IMR-90 (cell line): ENCODE data around the gene KCNN4. TPM values are rescaled to one million over a fixed set of nuclear protein-coding genes. Genes with fewer than 3 reads are reported as not detected.

ENCODE experiments used
- ATAC-seq: fragments of 200-7000 bp; cut with Tn5 transposase; 2 replicates; pipeline ENCODE4 v1.9.1; 2020; ENCODE audit warnings: low read depth, mild to moderate bottlenecking, moderate library complexity
- BruUV-seq: library from RNA; stranded (reverse); fragments of 400-500 nt; replicated peaks from 2 replicates; lab custom pipeline; 2021; lab: Mats Ljungman, UMichigan
- CTCF ChIA-PET: fragments of 300-600 bp; formaldehyde crosslinking; extraction: SDS; loops from one replicate; lab custom pipeline; 2021; ENCODE audit warnings: antibody characterized with exemption; lab: Yijun Ruan, JAX
- POLR2A ChIA-PET: fragments of 300-600 bp; sonication (Branson Sonifier 250); formaldehyde crosslinking; loops from one replicate; lab custom pipeline; 2022; ENCODE audit warnings: antibody characterized with exemption; ENCODE audit not compliant: unreplicated experiment; lab: Charles Lee
- DNase-seq: peaks from one replicate; pipeline ENCODE4 v3.0.0; 2013
- H2AFZ ChIP-seq: replicated peaks from 2 replicates; pipeline ENCODE3; 2013; ENCODE audit warnings: low read length, mild to moderate bottlenecking; ENCODE audit not compliant: poor library complexity
- H2AK5ac ChIP-seq: 2 replicates; pipeline ENCODE4 v1.6.1; 2013; ENCODE audit warnings: low read depth, low read length, inconsistent platforms
- H2AK9ac ChIP-seq: replicated peaks from 2 replicates; pipeline ENCODE3; 2013; ENCODE audit warnings: mild to moderate bottlenecking, low read depth, low read length, moderate library complexity; ENCODE audit not compliant: poor library complexity
- H2BK120ac ChIP-seq: 2 replicates; pipeline ENCODE4 v1.6.1; 2013; ENCODE audit warnings: low read depth, low read length, inconsistent platforms
- H2BK15ac ChIP-seq: 3 replicates; pipeline ENCODE4 v1.6.1; 2013; ENCODE audit warnings: low read depth, low read length, inconsistent platforms
- H2BK20ac ChIP-seq: 2 replicates; pipeline ENCODE4 v1.6.1; 2013; ENCODE audit warnings: low read depth, mild to moderate bottlenecking, inconsistent platforms, low read length, moderate library complexity
- H2BK5ac ChIP-seq: 2 replicates; pipeline ENCODE4 v1.6.1; 2013; ENCODE audit warnings: mild to moderate bottlenecking, low read depth, low read length, inconsistent platforms; ENCODE audit not compliant: poor library complexity, severe bottlenecking
- H3K14ac ChIP-seq: replicated peaks from 2 replicates; pipeline ENCODE4 v1.6.1; 2013; ENCODE audit warnings: low read depth, low read length, inconsistent platforms
- H3K18ac ChIP-seq: 2 replicates; pipeline ENCODE4 v1.6.1; 2013; ENCODE audit warnings: low read depth, low read length, control low read depth
- H3K23ac ChIP-seq: 2 replicates; pipeline ENCODE4 v1.6.1; 2013; ENCODE audit warnings: low read depth, low read length, inconsistent platforms
- H3K27ac ChIP-seq: 2 replicates; pipeline ENCODE4 v1.5.1; 2013; ENCODE audit warnings: mild to moderate bottlenecking, control low read depth, low read length; ENCODE audit not compliant: insufficient read depth
- H3K27me3 ChIP-seq: 2 replicates; pipeline ENCODE4 v1.6.1; 2013; ENCODE audit warnings: low read length; ENCODE audit not compliant: control insufficient read depth, insufficient read depth
- H3K36me3 ChIP-seq: 2 replicates; pipeline ENCODE4 v1.6.1; 2013; ENCODE audit warnings: low read length, mixed read lengths; ENCODE audit not compliant: control insufficient read depth, insufficient read depth
- H3K4ac ChIP-seq: 2 replicates; pipeline ENCODE4 v1.6.1; 2013; ENCODE audit warnings: low read depth, low read length, inconsistent platforms
- H3K4me1 ChIP-seq: 2 replicates; pipeline ENCODE4 v1.6.1; 2013; ENCODE audit warnings: low read length, mixed read lengths; ENCODE audit not compliant: control insufficient read depth, insufficient read depth
- H3K4me2 ChIP-seq: 2 replicates; pipeline ENCODE4 v1.6.1; 2013; ENCODE audit warnings: low read depth, mild to moderate bottlenecking, control low read depth, low read length, moderate library complexity
- H3K4me3 ChIP-seq: 2 replicates; pipeline ENCODE4 v1.5.1; 2013; ENCODE audit warnings: low read depth, mild to moderate bottlenecking, control low read depth, low read length, moderate library complexity; ENCODE audit not compliant: insufficient read depth
- H3K56ac ChIP-seq: 2 replicates; pipeline ENCODE4 v1.6.1; 2013; ENCODE audit warnings: low read length, inconsistent platforms; ENCODE audit not compliant: insufficient read depth; ENCODE audit errors: extremely low read depth
- H3K79me1 ChIP-seq, 2 experiments: 2 replicates each; pipeline ENCODE4 v1.6.1; 2013; ENCODE audit warnings: low read length in 2 of 2, inconsistent platforms in 1 of 2, low read depth in 1 of 2
- H3K9ac ChIP-seq: 2 replicates; pipeline ENCODE4 v1.6.1; 2013; ENCODE audit warnings: low read depth, low read length, control low read depth
- H3K9me1 ChIP-seq: 2 replicates; pipeline ENCODE4 v1.6.1; 2013; ENCODE audit warnings: low read length, inconsistent platforms; ENCODE audit not compliant: insufficient read depth
- H3K9me3 ChIP-seq: 2 replicates; pipeline ENCODE4 v1.6.1; 2013; ENCODE audit warnings: low read length; ENCODE audit not compliant: control insufficient read depth, insufficient read depth
- H4K20me1 ChIP-seq: 2 replicates; pipeline ENCODE4 v1.6.1; 2013; ENCODE audit warnings: low read length, inconsistent platforms; ENCODE audit not compliant: insufficient read depth
- H4K5ac ChIP-seq: 2 replicates; pipeline ENCODE4 v1.6.1; 2013; ENCODE audit warnings: mild to moderate bottlenecking, low read depth, low read length, control low read depth
- H4K8ac ChIP-seq, 2 experiments: 2 replicates each; pipeline ENCODE4 v1.6.1; 2013; ENCODE audit warnings: low read depth in 2 of 2, low read length in 2 of 2, control low read depth in 1 of 2, inconsistent platforms in 1 of 2
- H4K91ac ChIP-seq: 2 replicates; pipeline ENCODE4 v1.6.1; 2013; ENCODE audit warnings: low read depth, low read length, inconsistent platforms; ENCODE audit not compliant: insufficient read depth
- BHLHE40 ChIP-seq: fragments of 150-350 bp; IDR thresholded peaks from 2 replicates; pipeline ENCODE4 v1.6.1; 2016; ENCODE audit warnings: mild to moderate bottlenecking, low read depth, low read length
- FOS ChIP-seq: fragments of 150-350 bp; IDR thresholded peaks from 2 replicates; pipeline ENCODE4 v1.6.1; 2016; ENCODE audit warnings: low read depth, low read length
- MXI1 ChIP-seq: IDR thresholded peaks from 2 replicates; pipeline ENCODE4 v1.6.1; 2012; ENCODE audit warnings: low read depth, mild to moderate bottlenecking, low read length, moderate library complexity, borderline replicate concordance
- NFE2L2 ChIP-seq: fragments of 150-350 bp; IDR thresholded peaks from 2 replicates; pipeline ENCODE4 v1.6.1; 2016; ENCODE audit warnings: low read depth, mild to moderate bottlenecking, low read length
- POLR2A ChIP-seq: IDR thresholded peaks from 2 replicates; pipeline ENCODE4 v1.6.1; 2012; ENCODE audit warnings: mild to moderate bottlenecking, low read depth, low read length
- RAD21 ChIP-seq: IDR thresholded peaks from 2 replicates; pipeline ENCODE4 v1.6.1; 2012; ENCODE audit warnings: low read length, improper control_type of control experiment
- USF2 ChIP-seq: fragments of 150-350 bp; IDR thresholded peaks from 2 replicates; pipeline ENCODE4 v1.6.1; 2017; ENCODE audit warnings: mild to moderate bottlenecking, antibody characterized with exemption, low read length, low read depth
- WGBS, 2 experiments: methylation state at CpG; one replicate each; pipeline versions ENCODE4 v1.1.5 to v1.1.7; 2013; ENCODE audit warnings: missing lambda C conversion rate in 2 of 2; ENCODE audit not compliant: insufficient read length in 1 of 2; ENCODE audit errors: extremely low coverage in 2 of 2; 5-methylcytosine and 5-hydroxymethylcytosine counted together
- dilution Hi-C: fragments of 300-500 bp; cut with HindIII; formaldehyde crosslinking; loops from one replicate; pipeline ENCODE4 v1.14.3; 2018; ENCODE audit warnings: low sequenced_read_pairs; ENCODE audit not compliant: unreplicated experiment
- in situ Hi-C: fragments of 300-500 bp; cut with MboI; formaldehyde crosslinking; loops from 3 replicates; pipeline ENCODE4 v1.14.3; 2019; ENCODE audit warnings: low sequenced_read_pairs, inconsistent platforms, mixed read lengths
- intact Hi-C: fragments of 100-400 bp; cut with micrococcal nuclease; formaldehyde crosslinking; loops from 2 replicates; pipeline ENCODE4 v1.10.0; 2022
- polyA plus RNA-seq, 3 experiments: library from polyadenylated mRNA; depleted of rRNA; stranded (reverse); fragments of >200 nt; gene quantifications; 2 replicates each; pipeline ENCODE4 v1.2.3, GENCODE V29; 2012; ENCODE audit warnings: low replicate concordance in 1 of 3
- total RNA-seq: library from RNA; depleted of rRNA; stranded (reverse); fragments of >200 nt; gene quantifications from 2 replicates; pipeline ENCODE4 v1.2.3, GENCODE V29; 2012

The KCNN4 gene
- total and polyA plus RNA-seq, 2 of the 4 experiments (the other 2 are of a cell fraction), result 0.54 to 0.99 TPM

- in situ Hi-C loops, result loop anchor here (5.0 kb wide), 1 partner anchor 36 kb away; no protein-coding TSS in a partner anchor
- ATAC-seq (no peak), DNase-seq (no peak)
- H2AFZ ChIP-seq, result no peak overlapping the region
- H2BK5ac ChIP-seq, result no peak overlapping the region
- H3K14ac ChIP-seq, result no peak overlapping the region
- TF ChIP-seq USF2 (no peak), NFE2L2 (no peak), RAD21 (no peak), POLR2A (no peak), BHLHE40 (no peak), MXI1 (no peak), FOS (no peak)
- H3K27ac ChIP-seq, result no peak overlapping the region
- H2AK5ac ChIP-seq, result peak overlapping the region; percentile 83; the same call in 1 of the 2 replicates
- H3K4me3 ChIP-seq, result no peak overlapping the region
- H3K79me1 ChIP-seq, result no peaks in the 10 kb centered on the region
- peak overlapping the region; percentile 81; the same call in 1 of the 3 replicates for H2BK15ac ChIP-seq
- no peak overlapping the region for H3K23ac ChIP-seq
- H2AK9ac ChIP-seq, result no peak overlapping the region
- 89% methylated on average over 7 of the region's 8 CpGs; no CpG with 5 or more reads in 1 of the 2 experiments for WGBS, 2 experiments
- intact Hi-C loops, result no loop called here
- H3K56ac ChIP-seq, result no peak overlapping the region
- H3K4ac ChIP-seq, result 0 out of 2 replicates have a peak overlapping the region, but pooled peaks have one; percentile 50
- peaks cover 12% of the 10 kb centered on the region for H3K4me1 ChIP-seq
- peaks cover 8% of the 10 kb centered on the region for H3K9me1 ChIP-seq
- no peaks in the 10 kb centered on the region for H3K36me3 ChIP-seq
- CTCF ChIA-PET, result no interaction called here
- H4K8ac ChIP-seq, result no peak overlapping the region
- H3K9ac ChIP-seq, result no peak overlapping the region
- no peak overlapping the region for H4K5ac ChIP-seq
- peak overlapping the region; percentile 51 for H2BK20ac ChIP-seq
- no peaks in the 10 kb centered on the region for H4K20me1 ChIP-seq
- H3K18ac ChIP-seq, result no peak overlapping the region
- POLR2A ChIA-PET, result no interaction called here
- no peak overlapping the region; the same call in 1 of the 2 replicates for H4K91ac ChIP-seq
- H3K9me3 ChIP-seq, result no peaks in the 10 kb centered on the region
- no peak overlapping the region for H3K4me2 ChIP-seq
- no peaks in the 10 kb centered on the region for H3K27me3 ChIP-seq
- dilution Hi-C loops, result no loop called here
- H2BK120ac ChIP-seq, result peak overlapping the region; percentile 16; the same call in 1 of the 2 replicates
- no TSS peak for BruUV-seq
Observed at GRCh38 chr19:43783636-43784035, 2.9 kb upstream of the KCNN4 start.
